HK-2 (cell line): ENCODE measurements around the gene ING5.

ENCODE experiments used
- DNase-seq: peaks from one replicate; pipeline ENCODE4 v3.0.0-alpha.2; 2018; ENCODE audit not compliant: unreplicated experiment

ING5 gene

GRCh38 chr2:241706537-241706936 lies 4.7 kb downstream of the ING5 start:
- DNase-seq = no peak

DNA sequence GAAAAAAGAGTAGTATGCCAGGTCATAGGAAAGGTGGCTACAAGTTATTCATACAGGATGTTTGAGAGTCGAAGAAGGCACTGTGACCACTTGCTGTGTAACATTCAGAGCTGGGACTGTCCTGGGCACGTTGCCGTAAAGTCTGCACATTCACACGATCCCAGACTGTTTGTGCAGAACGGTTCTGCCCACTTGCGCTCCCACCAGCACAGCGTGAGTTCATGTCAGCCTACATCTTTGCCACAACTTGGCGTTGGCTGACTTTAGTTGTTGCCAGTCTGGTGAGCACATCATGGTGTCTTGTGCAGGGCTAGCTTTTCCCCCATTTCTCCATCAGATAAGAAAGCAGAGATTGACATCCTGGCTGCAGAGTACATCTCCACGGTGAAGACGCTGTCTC lies 7.0 kb downstream of the ING5 start:
- no peak for DNase-seq

DNA sequence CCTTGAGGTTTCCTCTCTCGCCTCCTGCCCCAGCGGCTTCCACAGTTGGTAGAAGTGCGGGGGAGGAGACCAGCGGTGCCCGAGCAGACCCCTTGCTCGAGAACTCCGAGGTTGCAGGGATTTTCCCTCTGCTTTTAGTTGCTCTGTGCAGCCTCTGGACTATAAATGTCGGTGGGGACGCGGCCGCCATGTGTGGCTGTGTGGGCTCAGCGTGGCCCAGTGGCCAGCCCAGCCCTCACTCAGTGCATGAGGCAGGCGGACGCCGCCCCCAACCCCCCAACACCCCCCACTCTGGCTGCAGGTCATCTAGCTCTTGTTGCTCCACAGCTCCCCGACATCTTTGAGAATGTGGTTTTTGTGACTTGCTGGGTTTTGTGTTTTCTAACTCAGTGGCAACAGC lies 17.3 kb downstream of the ING5 start:
- no peak for DNase-seq

DNA sequence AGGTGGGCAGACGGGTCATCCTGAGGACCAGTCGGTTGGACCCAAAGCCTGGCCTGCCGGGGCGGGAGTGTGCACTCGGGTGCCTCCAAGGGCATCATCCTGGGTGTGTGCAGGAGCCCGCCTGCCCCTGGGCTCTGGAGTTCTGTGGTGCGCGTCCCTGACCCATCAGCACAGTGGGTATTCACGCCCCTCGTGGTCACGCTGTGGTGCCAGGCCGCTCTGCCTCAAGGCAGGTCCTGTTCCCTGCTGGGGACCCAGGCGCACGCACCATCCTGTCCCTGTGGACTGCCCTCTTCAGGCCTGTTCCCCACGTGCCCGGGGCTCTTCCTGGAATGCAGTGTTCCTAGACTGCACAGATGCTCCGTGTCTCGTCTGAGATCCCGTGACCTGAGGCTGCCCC lies 18.3 kb downstream of the ING5 start:
- DNase-seq = no peak

GRCh38 chr2:241720560-241720959 lies 18.7 kb downstream of the ING5 start:
- DNase-seq = no peak

DNA sequence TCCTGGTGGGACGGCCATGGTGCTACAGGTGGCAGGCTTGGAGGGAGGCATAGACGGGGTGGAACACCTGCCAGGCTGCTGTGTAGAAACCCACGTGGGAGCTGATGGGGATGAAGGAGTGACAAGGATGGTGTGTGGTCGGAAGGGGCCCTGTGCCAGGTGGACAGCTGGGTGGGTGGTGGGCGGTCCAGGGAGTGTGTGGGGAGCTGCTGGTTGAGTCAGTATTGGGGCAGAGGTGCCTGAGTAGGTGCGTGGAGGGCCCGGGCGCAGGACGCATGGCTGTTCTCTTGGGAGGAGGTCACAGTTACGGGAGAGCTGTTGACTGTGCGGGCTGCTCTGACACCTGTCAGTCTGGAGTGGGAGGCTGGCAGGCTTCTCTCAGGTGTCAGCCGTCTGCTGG lies 20.0 kb downstream of the ING5 start:
- no peak for DNase-seq

DNA sequence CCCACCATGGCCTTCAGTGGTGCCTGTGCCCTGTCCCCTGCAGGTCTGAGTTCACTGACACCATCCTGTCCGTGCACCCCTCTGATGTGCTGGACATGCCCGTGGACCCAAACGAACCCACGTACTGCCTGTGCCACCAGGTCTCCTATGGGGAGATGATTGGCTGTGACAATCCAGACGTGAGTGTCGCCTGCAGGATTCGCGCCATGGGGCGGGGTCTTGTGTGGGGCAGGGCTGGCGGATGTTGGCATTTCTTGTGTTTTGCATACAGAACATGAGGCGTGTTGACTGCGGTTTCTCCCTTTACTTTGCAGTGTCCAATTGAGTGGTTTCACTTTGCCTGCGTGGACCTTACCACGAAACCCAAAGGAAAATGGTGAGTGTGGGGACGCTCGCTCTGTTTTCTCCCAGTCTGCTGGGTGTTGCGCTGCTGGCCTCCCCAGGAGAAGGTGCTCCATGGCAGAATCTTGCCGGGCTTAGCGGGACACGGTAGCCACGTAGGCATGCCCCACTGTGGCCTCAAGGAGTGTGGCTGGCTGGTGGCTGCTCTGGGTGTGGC lies 21.1 kb downstream of the ING5 start:
- no peak for DNase-seq

- no peak for DNase-seq
These were observed 22.6 kb downstream of the ING5 start for GRCh38 chr2:241724259-241724974.

DNA sequence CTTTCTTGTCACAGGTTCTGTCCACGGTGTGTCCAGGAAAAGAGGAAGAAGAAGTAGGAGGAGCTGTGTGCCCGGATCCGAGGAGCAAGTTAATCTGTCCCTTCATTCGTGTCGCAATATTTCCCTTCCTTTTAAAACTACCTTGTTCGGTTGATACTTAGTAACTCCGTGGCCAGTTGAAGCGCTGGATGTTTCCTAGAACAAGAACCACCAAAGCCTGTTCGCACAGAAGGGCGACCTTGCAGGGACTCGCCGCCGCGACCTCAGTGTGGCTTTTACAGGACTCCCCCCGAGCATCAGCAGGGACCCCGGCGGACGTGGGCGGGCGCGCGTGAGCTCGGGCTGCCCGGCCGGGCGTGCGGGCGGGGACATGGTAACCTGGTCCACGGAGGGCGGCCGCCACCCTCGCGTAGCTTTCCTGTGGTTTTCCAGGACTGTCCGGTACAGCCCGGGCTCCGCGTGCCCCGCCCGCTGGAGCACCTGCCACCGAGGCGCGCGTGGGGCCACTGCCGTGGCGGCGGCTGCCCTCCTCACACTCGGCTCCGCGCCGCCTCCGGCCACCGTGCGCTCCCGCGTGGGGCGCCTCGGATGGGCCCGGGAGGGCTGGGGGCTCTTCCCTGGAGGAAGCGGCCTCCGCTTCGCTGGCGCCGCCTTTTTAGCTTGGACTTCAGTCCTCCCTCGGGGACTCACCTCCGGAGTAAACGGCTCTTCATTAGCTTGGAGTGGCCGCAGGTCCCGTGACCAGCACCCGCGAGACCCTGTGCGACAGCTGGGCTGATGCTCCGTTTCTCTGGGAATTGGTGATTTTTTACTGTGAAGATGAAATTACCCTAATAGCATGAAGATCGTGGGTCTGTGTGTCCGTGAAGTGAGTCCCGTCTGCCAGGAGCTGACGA lies 23.4 kb downstream of the ING5 start:
- DNase-seq = no peak

- DNase-seq = no peak
These were observed 24.6 kb downstream of the ING5 start for GRCh38 chr2:241726459-241726858.

DNA sequence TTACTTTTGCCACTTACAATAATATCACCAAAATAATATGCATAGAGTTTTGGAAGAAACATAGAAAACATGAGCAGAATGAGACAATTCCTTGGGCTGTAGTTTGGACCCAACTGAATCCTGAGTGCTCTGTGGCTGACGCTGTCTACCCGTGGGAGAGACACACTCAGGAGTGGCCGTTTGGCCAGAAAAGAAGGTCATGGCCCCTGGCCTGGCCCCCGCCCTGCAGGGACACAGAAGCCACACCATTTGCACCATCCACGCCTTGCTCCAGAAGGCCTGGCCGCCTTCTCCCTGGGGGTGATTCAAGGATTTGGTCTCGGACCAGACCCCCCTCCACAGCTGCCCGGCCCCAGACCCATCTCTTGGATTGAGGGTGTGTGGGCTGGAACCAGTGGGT lies 26.2 kb downstream of the ING5 start:
- DNase-seq = no peak

DNA sequence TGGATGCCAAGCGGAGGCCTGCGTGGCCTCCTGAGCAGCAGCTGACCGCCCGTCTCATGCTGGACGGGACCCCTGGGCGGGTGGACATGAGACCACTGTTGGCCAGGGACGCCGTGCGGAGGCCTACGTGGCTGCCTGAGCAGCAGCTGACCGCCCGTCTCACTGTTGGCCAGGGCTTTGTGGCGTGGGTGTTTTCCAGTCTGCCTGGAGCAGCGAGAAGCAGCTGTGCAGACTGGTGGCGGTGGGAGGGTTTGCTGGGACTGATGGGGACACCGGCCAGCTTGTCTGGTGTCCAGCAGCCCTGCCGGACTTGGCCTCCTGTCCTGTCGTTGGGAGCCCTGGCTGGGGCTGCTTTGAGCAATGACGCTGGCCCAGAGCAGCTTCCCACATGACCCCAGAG lies 26.8 kb downstream of the ING5 start:
- no peak for DNase-seq

- DNase-seq = no peak
These were observed 28.0 kb downstream of the ING5 start for GRCh38 chr2:241729868-241730267.

DNA sequence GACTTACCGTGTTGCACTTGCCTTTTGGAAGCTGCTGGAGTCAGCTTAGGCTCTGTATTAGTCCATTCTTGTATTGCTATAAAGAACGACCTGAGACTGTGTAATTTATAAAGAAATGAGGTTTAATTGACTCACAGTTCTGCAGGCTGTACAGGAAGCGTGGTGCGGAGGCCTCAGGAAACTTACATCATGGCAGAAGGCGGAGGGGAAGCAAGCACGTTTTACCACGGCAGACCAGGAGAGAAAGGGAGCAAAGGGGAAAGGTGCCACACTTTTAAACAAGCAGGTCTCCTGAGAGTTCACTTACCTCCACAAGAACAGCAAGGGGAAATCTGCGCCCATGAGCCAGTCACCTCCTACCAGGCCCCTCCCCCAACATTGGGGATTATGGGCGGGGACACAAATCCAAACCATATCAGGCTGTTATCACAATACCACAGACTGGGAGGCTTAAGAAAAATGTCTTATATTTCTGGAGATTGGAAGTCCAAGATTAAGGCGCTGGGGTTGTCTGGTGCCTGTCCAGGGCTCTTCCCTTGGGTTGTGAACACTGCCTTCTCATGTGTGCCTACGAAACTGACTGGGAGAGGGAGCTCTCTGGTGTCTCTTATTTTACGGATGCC lies 28.9 kb downstream of the ING5 start:
- DNase-seq = no peak

- peak; percentile 38 for DNase-seq
These were observed 30.8 kb downstream of the ING5 start for GRCh38 chr2:241732513-241733186.

- no peak for DNase-seq
These were observed 31.8 kb downstream of the ING5 start for GRCh38 chr2:241733391-241734207.

- no peak for DNase-seq
These were observed 32.3 kb downstream of the ING5 start for GRCh38 chr2:241734208-241734466.

GRCh38 chr2:241734467-241735208 lies 32.8 kb downstream of the ING5 start, which contains the start of gene D2HGDH:
Gene D2HGDH (plus strand): TSS chr2:241734630. CDS start chr2:241735225, 595 bp downstream.
- DNase-seq = peak; percentile 95

GRCh38 chr2:241736111-241736510 lies 34.3 kb downstream of the ING5 start:
- no peak for DNase-seq

- DNase-seq = no peak
These were observed 36.3 kb downstream of the ING5 start for GRCh38 chr2:241738040-241738686.
